ENCODE data around the gene CD109.
A peak's percentile ranks its signal among the peaks of the same experiment; 100 is the strongest.
"Not testable (repeated sequence)": the region's sequence is repeated elsewhere in the genome, so short reads cannot be mapped to it uniquely, and the experiment has no call there.

The CD109 gene

DNA sequence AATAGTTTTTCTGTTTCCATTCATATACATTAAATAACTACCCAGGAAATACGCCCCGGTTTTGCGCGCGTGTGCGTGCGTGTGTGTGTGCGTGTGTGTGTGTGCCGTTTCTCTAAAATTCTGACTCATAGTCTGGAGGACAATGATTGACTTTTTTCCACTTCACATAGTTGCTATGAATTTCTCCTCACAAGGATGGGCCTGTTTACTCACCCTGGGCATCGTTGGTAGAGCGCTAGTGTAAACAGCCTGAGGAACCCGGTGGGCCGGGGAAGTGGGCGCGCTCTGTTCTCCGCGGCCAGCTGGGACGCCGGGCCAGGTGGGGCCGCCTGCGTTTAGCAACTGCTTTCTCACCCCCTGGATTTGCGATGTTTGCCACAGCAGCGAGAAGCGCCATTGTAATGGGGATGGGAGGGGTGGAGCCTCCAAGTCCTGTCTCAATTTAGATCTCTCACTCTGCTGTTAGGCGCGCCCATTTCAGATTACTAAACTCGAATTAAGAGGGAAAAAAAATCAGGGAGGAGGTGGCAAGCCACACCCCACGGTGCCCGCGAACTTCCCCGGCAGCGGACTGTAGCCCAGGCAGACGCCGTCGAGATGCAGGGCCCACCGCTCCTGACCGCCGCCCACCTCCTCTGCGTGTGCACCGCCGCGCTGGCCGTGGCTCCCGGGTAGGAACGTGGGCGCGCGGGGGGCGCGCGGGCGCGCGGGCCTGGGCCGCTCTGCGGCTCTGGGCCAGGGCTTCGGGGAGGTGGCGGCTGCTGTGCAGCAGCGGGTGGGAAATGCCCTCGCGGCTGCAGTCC lies at the start of gene CD109:
Gene CD109 (plus strand): TSS at position 585 of the 803 bp plus-strand sequence. CDS start 13 bp downstream, at position 598.
- DNase-seq: no peak

- no peak for DNase-seq
These were observed 47.8 kb upstream of the CD109 start for GRCh38 chr6:73648166-73648565.

DNA sequence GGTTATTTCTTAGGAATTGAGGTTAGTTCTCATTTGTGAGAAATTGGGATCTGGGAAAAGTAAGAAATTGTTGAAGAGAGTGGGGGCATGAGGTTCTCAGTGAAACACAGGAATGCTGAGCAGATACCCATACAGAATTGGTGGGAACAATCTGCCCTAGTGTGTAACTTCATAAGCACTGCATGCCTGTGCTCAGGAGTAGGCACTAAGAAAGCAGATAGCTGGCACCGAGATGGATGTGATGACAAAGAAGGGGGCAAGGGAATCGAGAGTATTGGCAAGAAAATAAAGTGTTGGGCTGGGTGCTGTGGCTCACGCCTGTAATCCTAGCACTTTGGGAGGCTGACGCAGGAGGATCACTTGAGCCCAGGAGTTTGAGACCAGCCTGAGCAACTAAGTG lies 46.2 kb upstream of the CD109 start:
- DNase-seq: no peak

DNA sequence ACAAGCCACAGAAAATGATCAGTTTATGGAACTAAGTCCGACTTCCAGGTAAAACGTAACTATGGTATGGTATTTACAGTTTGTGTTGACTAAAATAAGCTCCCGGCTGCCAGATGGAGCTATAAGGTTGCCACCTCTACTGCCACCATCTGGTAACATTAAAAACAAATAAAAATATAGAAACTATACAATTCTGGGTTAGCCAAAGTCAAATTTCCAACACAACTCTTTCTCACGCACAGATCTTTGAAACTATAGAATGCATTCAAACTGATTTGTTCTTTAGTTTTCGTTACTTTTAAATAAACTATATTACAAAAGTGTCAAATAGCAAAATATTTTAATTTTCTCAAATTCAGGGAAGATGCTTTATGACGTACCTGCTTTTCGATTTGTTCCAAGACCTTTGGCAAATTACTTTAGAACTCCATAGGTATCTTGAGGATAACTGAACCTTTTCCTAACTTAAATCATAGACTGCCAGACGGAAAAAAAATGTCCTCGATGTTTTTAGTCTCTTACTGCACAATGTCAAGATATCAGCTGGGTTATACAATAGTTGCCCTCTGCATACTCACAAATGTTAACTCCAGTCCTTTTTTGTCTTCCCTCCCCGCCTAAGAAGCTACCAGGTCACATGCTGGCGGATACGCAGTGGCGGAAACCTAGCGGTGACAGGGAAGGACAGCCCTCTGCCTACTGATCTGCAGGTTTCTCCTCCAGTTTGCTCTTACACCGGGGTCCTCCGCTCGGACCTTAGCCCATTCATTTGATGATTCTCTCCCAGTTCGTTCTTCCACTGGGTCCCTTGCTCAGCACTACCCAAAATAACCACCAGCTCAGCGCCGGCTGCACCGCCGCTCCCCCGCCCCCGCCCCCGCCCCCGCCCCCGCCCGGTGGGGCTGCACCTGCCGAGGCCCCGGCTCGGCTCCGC lies 43.1 kb upstream of the CD109 start:
- DNase-seq: peak; percentile 2

DNA sequence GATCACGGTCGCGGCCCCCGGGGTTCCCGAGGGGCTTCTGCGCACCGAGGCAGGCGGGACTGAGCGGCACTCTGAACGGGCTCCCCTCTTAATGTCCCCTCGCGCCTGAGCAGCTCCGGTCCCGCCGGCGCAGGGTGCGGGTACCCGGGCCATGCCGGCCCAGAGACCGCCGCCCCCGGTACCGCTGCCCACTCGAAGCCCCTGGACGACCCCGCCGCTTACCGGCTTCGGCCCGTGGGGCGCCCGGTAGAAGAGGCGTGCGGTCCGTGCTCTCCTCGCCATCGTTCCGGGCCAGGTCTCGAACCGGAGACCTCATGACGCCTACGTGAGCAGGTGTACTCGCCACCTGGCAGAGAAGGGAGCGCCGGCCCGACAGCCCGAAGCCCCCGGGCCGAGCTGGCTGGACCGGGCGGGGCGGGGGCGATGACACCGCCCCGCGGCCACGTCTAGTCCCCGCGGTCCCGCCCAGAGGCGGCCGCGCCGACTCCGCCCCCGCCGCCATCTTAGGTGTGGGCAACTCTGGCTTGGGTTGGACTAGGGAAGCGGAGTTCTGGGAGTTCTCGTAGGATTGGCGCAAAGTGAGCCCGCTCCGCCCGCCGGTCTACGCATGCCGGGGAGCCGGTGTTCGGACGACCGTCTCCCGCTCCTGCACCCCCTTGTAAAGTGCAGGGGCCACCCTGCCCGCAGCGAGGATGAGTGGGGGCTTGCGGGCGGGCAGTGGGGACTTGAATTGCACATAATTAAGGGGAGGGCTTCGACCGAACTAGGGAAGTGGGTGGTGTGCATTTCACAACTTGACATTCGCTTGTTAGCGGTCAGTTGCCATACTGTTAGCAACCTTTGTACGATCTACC lies 42.2 kb upstream of the CD109 start, which contains the start of gene SLC17A5:
Gene SLC17A5 (minus strand): TSS at position 422 of the 854 bp plus-strand sequence. CDS start 106 bp downstream, at position 316.
- peak; percentile 81 for DNase-seq

- no peak for DNase-seq
These were observed 40.6 kb upstream of the CD109 start for GRCh38 chr6:73655341-73655917.

- DNase-seq: no peak
These were observed 39.4 kb upstream of the CD109 start for GRCh38 chr6:73656531-73657145.

GRCh38 chr6:73657201-73657600 lies 38.8 kb upstream of the CD109 start:
- DNase-seq: no peak

DNA sequence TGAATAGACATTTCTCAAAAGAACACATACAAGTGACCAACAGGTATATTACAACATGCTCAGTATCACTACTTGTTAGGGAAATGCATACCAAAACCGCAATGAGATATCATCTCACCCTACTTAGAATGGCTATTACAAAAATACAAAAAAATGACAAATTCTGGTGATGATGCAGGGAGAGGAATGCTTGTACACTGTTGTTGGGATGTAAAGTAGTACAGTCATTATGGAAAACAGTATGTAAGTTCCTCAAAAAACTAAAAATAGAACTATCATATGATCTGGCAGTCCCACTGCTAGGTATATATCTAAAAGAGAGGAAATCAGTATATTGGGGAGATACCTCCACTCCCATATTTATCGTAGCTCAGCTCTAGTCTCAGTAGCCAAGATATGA lies 31.3 kb upstream of the CD109 start:
- DNase-seq: no peak

DNA sequence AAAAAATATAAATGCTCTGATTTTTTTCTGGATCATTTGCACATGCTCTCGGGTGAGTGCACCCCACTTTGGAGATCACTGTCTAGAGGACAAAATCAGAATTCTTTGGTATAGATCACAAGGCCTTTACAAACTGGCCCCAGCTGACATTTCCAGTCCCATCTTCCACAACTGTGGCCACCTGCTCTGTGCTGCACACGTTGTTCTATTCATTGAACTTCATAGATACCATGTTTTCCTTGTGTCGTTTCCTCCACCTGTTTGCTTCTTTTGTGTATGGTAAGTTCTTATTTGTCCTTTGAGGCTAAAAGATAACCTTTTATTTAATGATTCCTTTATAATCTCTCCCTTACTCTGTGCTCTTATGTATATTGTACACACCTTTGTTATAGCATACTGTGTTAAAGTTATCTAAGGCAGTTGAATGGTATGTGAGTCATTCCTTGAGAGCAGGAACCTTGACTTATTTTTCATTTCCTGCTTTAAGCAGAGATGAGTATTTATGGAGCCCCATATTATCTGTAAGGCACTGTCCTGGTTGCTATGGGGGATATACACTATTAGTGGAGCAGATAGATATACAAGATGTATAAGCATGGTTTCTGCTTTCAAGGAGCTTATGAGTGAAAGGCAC lies 30.2 kb upstream of the CD109 start:
- DNase-seq: no peak

DNA sequence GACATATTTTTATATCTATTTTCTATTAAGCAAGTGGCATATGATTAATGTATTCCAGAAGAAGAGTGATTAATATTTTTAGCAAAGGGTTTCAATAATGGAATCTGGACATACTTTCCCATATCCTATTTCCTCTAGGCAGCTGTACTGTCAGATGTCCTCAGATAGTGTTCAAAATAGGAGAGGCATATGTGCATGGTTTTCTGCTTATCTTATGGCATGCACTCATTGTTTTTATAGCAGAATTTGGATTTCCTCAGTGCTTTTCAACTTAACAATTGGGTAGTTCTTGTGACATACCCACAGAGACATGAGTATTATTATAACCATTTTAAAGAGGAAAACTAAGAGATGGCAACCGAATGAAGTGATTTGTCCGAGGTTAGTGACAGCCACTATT lies 29.6 kb upstream of the CD109 start:
- DNase-seq: no peak

GRCh38 chr6:73667798-73668197 lies 28.2 kb upstream of the CD109 start:
- DNase-seq: no peak

GRCh38 chr6:73669005-73669404 lies 27.0 kb upstream of the CD109 start:
- DNase-seq: no peak

- no peak for DNase-seq
These were observed 23.9 kb upstream of the CD109 start for GRCh38 chr6:73671911-73672685.

DNA sequence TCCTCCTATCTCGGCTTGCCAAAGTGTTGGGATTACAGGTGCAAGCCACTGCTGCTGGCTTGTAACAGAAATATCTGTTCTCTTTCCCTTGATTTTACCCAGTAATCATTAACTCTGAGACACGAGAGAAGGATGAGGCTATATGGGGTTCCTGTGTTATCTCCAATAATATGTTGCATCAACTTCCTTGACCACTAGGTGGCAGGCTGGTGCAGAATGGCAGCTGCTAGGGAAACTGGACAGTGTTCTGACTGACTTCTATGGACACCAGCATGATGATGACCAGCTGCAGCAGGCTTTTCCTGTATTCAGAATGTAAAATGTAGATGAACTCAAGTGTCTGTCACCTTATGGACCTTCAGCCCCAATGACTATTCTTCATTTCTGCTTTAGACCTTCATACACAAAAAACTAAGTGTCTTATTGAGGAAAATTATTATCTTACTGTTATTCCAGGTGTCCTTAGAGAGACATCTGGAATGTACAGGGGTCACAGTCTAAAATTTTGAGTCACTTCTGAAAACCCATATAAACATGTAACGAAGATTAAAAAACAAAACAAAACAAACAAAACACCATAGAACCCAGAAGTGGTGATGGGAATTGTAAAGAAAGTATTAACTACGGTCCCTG lies 20.4 kb upstream of the CD109 start:
- DNase-seq: no peak

DNA sequence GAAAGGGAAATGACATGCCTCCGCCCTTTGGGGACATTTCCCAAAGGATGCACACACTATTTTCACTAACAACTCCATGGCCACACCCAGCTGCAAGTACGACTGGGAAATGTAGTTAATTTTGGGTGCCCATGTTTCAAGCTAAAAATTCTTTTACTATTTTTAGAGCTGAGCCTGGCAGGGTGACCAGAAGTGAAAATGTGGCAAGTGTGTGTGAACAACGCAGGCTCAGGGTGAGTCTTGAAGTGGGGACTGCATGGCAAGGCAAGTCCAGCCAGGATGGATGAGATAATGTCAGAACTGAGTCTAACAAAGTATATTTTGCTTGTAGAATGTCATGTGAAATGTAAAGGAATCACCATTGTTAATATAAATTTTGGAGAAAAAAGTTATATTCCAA lies 17.0 kb upstream of the CD109 start:
- no peak for DNase-seq

DNA sequence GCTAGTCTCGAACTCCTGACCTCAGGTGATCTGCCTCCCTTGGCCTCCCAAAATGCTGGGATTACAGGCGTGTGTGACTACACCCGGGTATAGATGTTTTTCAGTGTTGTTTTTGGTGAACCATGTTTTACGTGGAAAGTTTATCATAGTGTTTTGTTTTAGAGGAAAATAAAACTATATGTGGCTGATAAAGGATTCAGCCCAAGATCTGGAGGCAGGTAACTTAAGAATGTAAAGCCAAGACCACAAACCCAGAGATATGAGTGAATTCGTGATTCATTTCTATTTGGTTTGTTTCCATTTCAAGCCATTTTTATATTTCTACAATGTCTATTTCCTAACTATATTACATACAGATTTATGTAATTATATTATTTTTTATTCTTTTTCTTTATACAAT lies 16.2 kb upstream of the CD109 start:
- DNase-seq: not testable (repeated sequence)

GRCh38 chr6:73680289-73680918 lies 15.6 kb upstream of the CD109 start:
- no peak for DNase-seq

DNA sequence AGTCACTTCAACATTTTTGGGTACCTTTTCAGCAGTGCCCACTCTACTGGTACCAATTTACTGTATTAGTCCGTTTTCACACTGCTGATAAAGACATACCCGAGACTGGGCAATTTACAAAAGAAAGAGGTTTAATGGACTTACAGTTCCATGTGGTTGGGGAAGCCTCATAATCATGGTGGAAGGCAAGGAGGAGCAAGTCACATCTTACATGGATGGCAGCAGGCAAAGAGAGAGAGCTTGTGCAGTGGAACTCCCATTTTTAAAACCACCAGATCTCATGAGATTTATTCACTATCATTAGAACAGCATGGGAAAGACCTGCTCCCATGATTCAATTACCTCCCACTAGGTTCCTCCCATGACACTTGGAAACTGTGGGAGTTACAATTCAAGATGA lies 12.4 kb upstream of the CD109 start:
- DNase-seq: not testable (repeated sequence)

GRCh38 chr6:73688351-73688750 lies 7.7 kb upstream of the CD109 start:
- no peak for DNase-seq
